ENCODE results near the gene PALM3.
A peak's percentile ranks its signal among the peaks of the same experiment; 100 is the strongest.

GRCh38 chr19:14073925-14074838 is 12.3 kb upstream of the PALM3 start:
- TF ChIP-seq, protein P1, sequence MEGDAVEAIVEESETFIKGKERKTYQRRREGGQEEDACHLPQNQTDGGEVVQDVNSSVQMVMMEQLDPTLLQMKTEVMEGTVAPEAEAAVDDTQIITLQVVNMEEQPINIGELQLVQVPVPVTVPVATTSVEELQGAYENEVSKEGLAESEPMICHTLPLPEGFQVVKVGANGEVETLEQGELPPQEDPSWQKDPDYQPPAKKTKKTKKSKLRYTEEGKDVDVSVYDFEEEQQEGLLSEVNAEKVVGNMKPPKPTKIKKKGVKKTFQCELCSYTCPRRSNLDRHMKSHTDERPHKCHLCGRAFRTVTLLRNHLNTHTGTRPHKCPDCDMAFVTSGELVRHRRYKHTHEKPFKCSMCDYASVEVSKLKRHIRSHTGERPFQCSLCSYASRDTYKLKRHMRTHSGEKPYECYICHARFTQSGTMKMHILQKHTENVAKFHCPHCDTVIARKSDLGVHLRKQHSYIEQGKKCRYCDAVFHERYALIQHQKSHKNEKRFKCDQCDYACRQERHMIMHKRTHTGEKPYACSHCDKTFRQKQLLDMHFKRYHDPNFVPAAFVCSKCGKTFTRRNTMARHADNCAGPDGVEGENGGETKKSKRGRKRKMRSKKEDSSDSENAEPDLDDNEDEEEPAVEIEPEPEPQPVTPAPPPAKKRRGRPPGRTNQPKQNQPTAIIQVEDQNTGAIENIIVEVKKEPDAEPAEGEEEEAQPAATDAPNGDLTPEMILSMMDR (IDR thresholded peaks at IDR 0.05): peak in 1 of 3 experiments; percentile 1
- TF ChIP-seq EP300 (IDR thresholded peaks at IDR 0.05): no peak
- no peak for TF ChIP-seq POLR2A (IDR thresholded peaks at IDR 0.05; ENCODE audit: low read depth)
